ENCODE measurements around the gene PRKCB. TPM values are rescaled to one million over a fixed set of nuclear protein-coding genes. Genes with fewer than 3 reads are reported as not detected.

Gene PRKCB
- total and polyA plus RNA-seq, 2 of the 8 experiments (the other 6 are each of a cell fraction or from before 2014, with no cell fraction given) = 7.1 to 12.1 TPM

DNA sequence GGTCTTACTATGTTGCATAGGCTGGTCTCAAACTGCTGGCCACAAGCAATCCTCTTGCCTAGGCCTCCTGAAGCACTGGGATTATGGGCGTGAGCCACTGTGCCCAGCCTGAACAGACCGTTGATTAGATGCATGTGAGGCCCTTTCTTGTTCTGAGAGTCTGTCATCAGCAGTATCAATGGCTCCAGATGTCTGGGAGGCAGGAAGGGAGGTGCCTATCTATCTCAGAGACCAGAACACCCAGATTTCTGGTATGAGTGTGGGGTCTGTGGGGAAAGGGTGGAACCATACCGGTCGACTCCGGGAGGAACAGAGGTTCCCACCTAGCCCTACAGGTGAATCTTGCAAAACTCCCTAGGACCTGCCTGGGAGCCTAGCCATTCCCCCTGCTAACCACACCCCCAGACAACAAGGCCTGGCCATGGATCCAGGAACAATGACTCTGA is 71.7 kb downstream of the PRKCB start:
- no peaks in the 10 kb centered on the region for H3K79me1 ChIP-seq (ENCODE audit: low read depth, low read length)
- no peak overlapping the region for H3K23ac ChIP-seq (ENCODE audit: insufficient read length)
- FAIRE-seq (no peak), DNase-seq (ENCODE audit: low read depth in 1 of 2, low spot score in 2 of 2) (no peak)
- no peak overlapping the region for H3K56ac ChIP-seq (replicated peaks; ENCODE audit: insufficient read length, low read depth, low read length)
- no peak overlapping the region for H2BK5ac ChIP-seq (ENCODE audit: low read depth, low read length)
- TF ChIP-seq SAP30 (IDR thresholded peaks at IDR 0.05; ENCODE audit: insufficient read depth, insufficient replicate concordance, low read length) (no peak), CHD2 (IDR thresholded peaks at IDR 0.05; ENCODE audit: low read length) (no peak), CBX5 (IDR thresholded peaks at IDR 0.05; ENCODE audit: low read depth, low read length) (no peak), RBBP5 (IDR thresholded peaks at IDR 0.05; ENCODE audit: borderline replicate concordance, low read depth, low read length) (no peak), KDM5A (IDR thresholded peaks at IDR 0.05; ENCODE audit: low read length) (no peak), CBX8 (IDR thresholded peaks at IDR 0.05; ENCODE audit: borderline replicate concordance, low read depth, low read length) (no peak)
- no peak overlapping the region for H4K91ac ChIP-seq (replicated peaks; ENCODE audit: insufficient read length, low read length)
- no peak overlapping the region for H2AFZ ChIP-seq (ENCODE audit: low read length)
- no peaks in the 10 kb centered on the region for H3K36me3 ChIP-seq (ENCODE audit: control insufficient read depth in 2 of 4, insufficient read depth in 4 of 4, low read length in 3 of 4)
- H2AK5ac ChIP-seq (ENCODE audit: low read depth, low read length) = no peak overlapping the region
- no peak overlapping the region for H2BK120ac ChIP-seq (replicated peaks; ENCODE audit: low read depth, low read length)
- H3K23me2 ChIP-seq (ENCODE audit: low read depth, low read length) = no peaks in the 10 kb centered on the region
- ChIA-PET POLR2A (ENCODE audit: partially characterized antibody) (no interaction called here), CTCF (ENCODE audit: partially characterized antibody) (no interaction called here)
- no peak overlapping the region; the same call in 1 of the 2 replicates for H4K8ac ChIP-seq (ENCODE audit: extremely low read depth, insufficient read depth, low read length)
- H3K4ac ChIP-seq (replicated peaks; ENCODE audit: insufficient read length, low read depth, low read length) = no peak overlapping the region
- 66% methylated on average over 5 of the region's 5 CpGs; no CpG with 5 or more reads in 1 of the 2 experiments for WGBS, 2 experiments (ENCODE audit: extremely low coverage in 1 of 2, insufficient coverage in 1 of 2, insufficient read length in 1 of 2, insufficient replicate concordance in 2 of 2, low coverage in 1 of 2, low lambda C conversion rate in 2 of 2, missing lambda C conversion rate in 1 of 2)
- H3K9ac ChIP-seq (replicated peaks in 1 of 4; ENCODE audit: extremely low read depth in 1 of 4, low read depth in 3 of 4, low read length in 3 of 4) = no peak overlapping the region
- H2BK20ac ChIP-seq (ENCODE audit: low read length) = no peak overlapping the region
- no peak overlapping the region for H4K5ac ChIP-seq (ENCODE audit: insufficient read length, low read depth, low read length)
- H3K4me1 ChIP-seq (replicated peaks in 1 of 4; ENCODE audit: control insufficient read depth in 3 of 4, insufficient read depth in 4 of 4, low read length in 3 of 4) = peaks cover 5 to 9% (median 8%) of the 10 kb centered on the region in 4 experiments; a peak in 6 of 7 replicates
- H3K79me2 ChIP-seq (ENCODE audit: control insufficient read depth in 1 of 2, insufficient read depth in 2 of 2, low read length in 2 of 2) = no peaks in the 10 kb centered on the region; a peak in 1 of 4 replicates
- H3K14ac ChIP-seq (ENCODE audit: insufficient read length) = no peak overlapping the region
- H3K4me2 ChIP-seq (ENCODE audit: insufficient read depth in 1 of 2, low read depth in 2 of 2, low read length in 2 of 2) = no peak overlapping the region
- no peak overlapping the region for H2BK12ac ChIP-seq (ENCODE audit: low read depth, low read length)
- H4K20me1 ChIP-seq (replicated peaks in 1 of 2; ENCODE audit: control insufficient read depth in 1 of 2, insufficient read depth in 2 of 2, low read length in 2 of 2) = no peaks in the 10 kb centered on the region
- H3K9me3 ChIP-seq (ENCODE audit: insufficient read depth in 2 of 2, low read depth in 1 of 2, low read length in 1 of 2) = no peaks in the 10 kb centered on the region
- no peak overlapping the region for H3K18ac ChIP-seq (ENCODE audit: extremely low read depth, low read length)
- no peaks in the 10 kb centered on the region for H3K27me3 ChIP-seq (replicated peaks in 1 of 4; ENCODE audit: control insufficient read depth in 3 of 4, extremely low read depth in 1 of 4, insufficient read depth in 3 of 4, low read length in 3 of 4)
- no peak overlapping the region for H3K4me3 ChIP-seq (ENCODE audit: extremely low read depth in 1 of 4, insufficient read depth in 2 of 4, low read depth in 3 of 4, low read length in 4 of 4)
- H2BK15ac ChIP-seq (ENCODE audit: low read length) = no peak overlapping the region
- H3K27ac ChIP-seq (ENCODE audit: low read depth, low read length) = no peak overlapping the region
